ENCODE data around the gene OR2A5.
"Not testable (repeated sequence)": the region's sequence is repeated elsewhere in the genome, so short reads cannot be mapped to it uniquely, and the experiment has no call there.

Gene OR2A5, protein sequence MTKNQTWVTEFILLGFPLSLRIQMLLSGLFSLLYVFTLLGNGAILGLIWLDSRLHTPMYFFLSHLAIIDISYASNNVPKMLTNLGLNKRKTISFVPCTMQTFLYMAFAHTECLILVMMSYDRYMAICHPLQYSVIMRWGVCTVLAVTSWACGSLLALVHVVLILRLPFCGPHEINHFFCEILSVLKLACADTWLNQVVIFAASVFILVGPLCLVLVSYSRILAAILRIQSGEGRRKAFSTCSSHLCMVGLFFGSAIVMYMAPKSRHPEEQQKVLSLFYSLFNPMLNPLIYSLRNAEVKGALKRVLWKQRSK

GRCh38 chr7:144048648-144049047 lies at the start of gene OR2A5:
TSS of gene OR2A5 (plus strand) at chr7:144048948. CDS start at chr7:144050402, 1,454 bp downstream.
- no peak for DNase-seq (ENCODE audit: low spot score)

GRCh38 chr7:144000020-144000419 lies 48.7 kb upstream of the OR2A5 start, which contains the start of gene OR6B1:
TSS of gene OR6B1 (plus strand) at chr7:144000320. CDS start at chr7:144003997, 3,677 bp downstream.
- no peak for DNase-seq (ENCODE audit: low spot score)

- DNase-seq (ENCODE audit: low spot score) = no peak
These were observed 47.2 kb upstream of the OR2A5 start for GRCh38 chr7:144001543-144001942.

GRCh38 chr7:144004703-144005102 lies 44.0 kb upstream of the OR2A5 start:
- no peak for DNase-seq (ENCODE audit: low spot score)

DNA sequence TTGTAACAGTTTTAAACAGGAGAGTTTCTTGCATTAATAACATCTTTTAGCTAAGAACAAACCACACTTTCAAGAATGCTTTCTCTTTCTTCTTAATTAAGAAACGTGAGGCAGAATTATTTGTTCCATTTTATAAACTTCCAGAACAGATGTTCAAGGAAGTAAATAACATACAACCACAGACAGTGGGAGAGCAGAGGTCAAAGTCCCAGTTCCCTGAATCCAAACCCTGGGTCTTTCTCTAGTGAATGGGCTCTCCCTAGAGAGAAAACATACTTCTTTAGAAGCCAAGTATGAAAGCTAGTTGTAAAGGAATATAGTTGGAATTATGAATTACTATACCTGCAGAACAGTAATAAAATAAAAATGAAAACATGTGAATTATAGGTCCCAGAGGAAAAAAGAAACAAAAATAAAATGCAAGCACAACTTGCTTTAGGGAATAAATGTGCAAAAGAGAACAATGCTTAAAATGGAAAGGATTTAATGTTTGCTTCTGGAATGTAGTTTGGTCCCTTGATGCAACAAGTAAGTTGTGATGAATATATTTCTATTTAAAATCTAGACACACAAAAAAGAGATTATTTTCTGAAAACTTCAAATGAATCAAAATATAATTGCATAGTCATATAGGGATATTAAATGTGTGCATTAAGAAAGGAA lies 42.6 kb upstream of the OR2A5 start:
- DNase-seq (ENCODE audit: low spot score) = no peak

DNA sequence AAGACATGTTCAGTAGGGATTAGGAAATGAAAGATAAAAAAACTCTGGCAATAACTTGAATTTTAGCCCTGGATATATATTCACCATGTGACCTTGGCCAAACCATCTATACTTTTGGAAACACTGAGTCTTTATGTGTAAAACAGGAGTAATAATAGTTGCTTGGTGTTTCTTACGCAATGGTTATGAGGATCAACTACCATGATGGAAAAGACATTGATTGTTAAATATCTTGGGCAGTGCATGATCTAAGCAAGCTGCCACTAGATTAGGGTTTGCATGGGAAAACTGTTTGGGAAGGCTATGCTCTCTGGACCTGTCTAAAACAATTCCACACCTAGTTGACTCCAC lies 42.1 kb upstream of the OR2A5 start:
- DNase-seq (ENCODE audit: low spot score) = no peak

DNA sequence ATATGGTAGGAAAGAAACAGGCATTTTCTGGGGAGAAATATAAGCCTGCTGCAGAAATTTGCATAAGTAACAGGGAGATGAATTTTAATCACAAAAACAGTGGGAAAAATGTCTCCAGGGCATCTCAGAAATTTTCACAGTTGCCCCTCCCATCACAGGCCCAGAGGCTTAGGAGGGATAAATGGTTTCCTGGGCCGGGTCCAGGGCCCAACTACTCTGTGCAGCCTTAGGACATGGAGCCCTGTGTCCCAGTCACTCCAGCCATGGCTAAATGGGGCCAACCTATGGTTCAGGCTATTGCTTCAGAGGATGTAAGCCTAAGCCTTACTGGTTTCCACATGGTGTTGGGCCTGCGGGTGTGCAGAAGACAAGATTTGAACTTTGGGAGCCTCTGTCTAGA lies 39.4 kb upstream of the OR2A5 start:
- no peak for DNase-seq (ENCODE audit: low spot score)

DNA sequence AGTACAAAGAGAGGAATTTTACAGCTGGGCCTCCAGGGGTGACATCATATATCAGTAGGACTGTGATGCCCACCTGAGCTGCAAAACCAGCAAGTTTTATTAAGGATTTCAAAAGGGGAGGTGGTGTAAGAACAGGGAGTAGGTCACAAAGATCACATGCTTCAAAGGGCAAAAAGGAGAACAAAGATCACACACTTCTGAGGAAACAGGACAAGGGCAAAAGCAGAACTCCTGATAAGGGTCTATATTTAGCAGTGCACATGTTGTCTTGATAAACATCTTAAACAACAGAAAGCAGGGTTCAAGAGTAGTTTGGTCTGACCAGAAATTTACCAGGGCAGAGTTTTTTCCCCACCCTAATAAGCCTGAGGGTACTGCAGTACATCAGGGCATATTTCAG lies 38.7 kb upstream of the OR2A5 start:
- DNase-seq (ENCODE audit: low spot score) = not testable (repeated sequence)

- not testable (repeated sequence) for DNase-seq (ENCODE audit: low spot score)
These were observed 37.9 kb upstream of the OR2A5 start for GRCh38 chr7:144010821-144011220.

DNA sequence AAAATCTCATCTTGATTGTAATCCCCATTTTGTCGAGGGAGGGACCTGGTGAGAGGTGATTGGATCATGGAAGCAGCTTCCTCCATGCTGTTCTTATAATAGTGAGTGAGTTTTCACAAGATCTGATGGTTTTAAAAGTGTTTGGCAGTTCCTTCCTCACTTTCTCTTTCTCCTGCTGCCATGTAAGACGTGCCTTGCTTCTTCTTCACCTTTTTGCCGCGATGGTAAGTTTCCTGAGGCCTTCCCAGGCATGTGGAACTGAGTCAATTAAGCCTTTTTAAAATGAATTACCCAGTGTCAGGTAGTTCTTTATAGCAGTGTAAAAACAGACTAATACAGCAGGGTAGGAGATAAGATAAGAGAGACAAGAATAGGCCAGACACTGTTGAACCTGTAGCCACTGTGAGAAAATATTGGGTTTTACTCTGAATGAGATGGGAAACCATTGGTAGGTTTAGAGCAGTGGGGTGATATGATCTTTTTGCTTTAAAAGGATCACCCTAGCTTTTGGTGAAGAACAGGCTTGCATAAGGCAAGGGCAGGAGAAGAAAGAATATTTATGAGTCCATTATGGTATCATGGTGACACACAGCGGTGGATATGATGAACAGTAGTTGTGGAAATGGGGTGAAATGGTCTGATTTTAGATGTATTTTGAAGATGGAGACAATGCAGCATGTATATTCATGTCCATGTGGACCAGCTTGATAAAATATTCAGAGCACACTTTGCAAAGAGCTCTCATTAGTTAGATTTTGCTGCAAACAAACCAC lies 37.1 kb upstream of the OR2A5 start:
- no peak for DNase-seq (ENCODE audit: low spot score)

GRCh38 chr7:144018065-144018464 lies 30.7 kb upstream of the OR2A5 start:
- DNase-seq (ENCODE audit: low spot score) = no peak

DNA sequence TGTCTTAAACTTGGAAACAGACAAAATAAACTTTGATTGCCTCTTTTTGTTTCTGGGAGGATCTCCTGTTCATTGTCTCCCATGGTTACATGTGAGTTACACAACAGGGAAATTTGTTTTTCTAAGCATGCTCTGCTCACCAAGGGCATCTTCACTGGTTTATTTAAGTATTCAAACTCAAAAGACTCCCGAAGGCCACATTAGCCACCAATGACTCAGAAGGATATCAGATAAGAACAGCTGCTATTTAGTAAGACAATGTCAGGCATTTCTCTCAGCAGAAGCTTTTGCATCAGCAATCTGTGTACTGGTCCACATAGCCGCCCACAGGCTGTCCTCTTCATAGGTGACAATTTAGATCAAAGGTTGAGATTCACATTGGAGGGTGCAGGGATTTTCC lies 29.3 kb upstream of the OR2A5 start:
- DNase-seq (ENCODE audit: low spot score) = no peak

DNA sequence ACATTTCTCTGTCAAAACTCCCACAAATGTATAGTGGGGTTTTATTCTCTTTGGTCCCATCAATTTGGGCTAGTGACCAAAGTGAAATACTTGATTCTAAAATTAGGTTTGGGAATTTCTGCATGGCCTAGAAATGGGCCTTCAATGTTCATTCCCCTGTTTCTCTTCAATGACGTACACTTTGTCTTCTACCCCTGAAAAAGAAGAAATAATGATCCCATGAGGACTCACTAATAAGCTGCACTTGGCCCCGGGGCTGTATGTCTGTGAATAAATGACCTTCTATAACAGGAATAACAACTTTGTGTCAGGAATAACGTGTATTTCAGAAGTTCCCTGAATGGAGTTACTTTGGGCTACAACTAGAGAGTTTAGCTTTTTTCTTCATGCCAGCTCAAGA lies 28.4 kb upstream of the OR2A5 start:
- DNase-seq (ENCODE audit: low spot score) = no peak

GRCh38 chr7:144022169-144022568 lies 26.6 kb upstream of the OR2A5 start:
- DNase-seq (ENCODE audit: low spot score) = no peak

DNA sequence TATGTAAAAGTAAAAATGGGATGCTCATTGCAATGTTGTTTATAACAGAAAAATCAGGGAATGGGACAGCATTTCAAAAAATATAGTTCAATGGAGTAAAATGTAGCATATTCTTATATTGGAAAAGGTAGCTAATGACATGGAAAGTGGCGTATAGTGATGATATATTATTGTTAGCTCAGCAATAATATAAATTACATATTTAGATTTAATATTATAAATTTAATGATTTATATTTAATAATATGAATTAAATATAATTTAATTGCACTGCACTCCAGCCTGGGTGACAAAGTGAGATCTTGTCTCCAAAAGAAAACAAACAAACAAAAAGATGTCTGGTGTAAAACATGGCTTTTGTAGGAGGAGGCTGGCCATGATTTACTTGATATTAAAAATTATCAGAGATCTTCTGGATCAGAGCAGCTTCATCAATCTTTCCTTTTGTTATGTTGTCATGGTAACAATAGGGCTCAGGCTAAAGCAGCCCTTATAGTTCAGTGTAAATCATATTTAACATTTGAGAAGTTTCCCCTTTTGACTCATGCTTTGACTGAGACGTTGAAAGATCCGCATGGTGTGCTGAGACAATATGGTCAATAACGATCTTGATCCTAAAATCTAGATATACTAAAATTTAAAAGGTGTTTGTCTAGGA lies 25.4 kb upstream of the OR2A5 start:
- DNase-seq (ENCODE audit: low spot score) = no peak

GRCh38 chr7:144024213-144024612 lies 24.5 kb upstream of the OR2A5 start:
- no peak for DNase-seq (ENCODE audit: low spot score)

GRCh38 chr7:144026203-144026883 lies 22.4 kb upstream of the OR2A5 start:
- no peak for DNase-seq (ENCODE audit: low spot score)

GRCh38 chr7:144027070-144027469 lies 21.7 kb upstream of the OR2A5 start:
- no peak for DNase-seq (ENCODE audit: low spot score)

DNA sequence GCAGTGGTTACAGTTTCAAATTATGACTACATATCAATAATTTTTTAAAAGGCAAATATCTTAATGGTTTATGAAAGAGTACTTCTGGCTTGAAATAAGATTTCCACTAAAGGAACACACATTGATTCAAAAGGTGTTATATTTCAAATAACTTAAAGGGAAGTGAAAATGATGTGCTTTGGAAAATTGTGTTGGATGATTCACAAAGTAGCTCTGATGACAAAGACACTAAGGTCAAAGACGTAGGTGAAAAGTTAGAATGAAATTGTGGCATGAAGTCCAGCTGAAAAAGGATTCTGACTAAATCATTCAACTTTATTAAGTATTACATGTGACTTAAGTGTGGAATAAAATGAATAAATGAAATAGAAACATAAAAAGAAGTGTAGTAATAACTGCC lies 20.8 kb upstream of the OR2A5 start:
- DNase-seq (ENCODE audit: low spot score) = no peak

DNA sequence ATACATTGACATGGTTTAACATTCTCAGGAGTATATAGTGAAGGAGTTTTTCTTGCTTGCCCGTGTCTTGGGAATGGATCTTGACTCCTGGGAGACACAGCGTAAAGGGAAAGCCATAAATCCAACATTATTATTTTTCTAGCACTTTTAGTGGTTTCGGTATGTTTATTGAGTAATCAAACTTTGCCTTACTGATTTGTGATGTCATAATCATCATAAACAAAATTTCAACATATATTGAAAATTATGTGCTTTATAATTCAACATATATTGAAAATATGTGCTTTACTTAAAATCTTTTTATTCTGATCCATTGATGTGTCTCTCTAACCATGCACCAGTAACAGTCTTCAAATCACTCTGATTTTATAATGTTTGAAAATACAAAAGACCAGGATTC lies 20.2 kb upstream of the OR2A5 start:
- DNase-seq (ENCODE audit: low spot score) = no peak

GRCh38 chr7:144032516-144032915 lies 16.2 kb upstream of the OR2A5 start:
- no peak for DNase-seq (ENCODE audit: low spot score)
